Measurements from ENCODE around the gene GANAB. TPM values are rescaled to one million over a fixed set of nuclear protein-coding genes. Genes with fewer than 3 reads are reported as not detected.

GANAB gene
- total and polyA plus RNA-seq, 2 of the 13 experiments (the other 11 are each of a cell fraction or from before 2014, with no cell fraction given): 99.5 to 234 TPM

DNA sequence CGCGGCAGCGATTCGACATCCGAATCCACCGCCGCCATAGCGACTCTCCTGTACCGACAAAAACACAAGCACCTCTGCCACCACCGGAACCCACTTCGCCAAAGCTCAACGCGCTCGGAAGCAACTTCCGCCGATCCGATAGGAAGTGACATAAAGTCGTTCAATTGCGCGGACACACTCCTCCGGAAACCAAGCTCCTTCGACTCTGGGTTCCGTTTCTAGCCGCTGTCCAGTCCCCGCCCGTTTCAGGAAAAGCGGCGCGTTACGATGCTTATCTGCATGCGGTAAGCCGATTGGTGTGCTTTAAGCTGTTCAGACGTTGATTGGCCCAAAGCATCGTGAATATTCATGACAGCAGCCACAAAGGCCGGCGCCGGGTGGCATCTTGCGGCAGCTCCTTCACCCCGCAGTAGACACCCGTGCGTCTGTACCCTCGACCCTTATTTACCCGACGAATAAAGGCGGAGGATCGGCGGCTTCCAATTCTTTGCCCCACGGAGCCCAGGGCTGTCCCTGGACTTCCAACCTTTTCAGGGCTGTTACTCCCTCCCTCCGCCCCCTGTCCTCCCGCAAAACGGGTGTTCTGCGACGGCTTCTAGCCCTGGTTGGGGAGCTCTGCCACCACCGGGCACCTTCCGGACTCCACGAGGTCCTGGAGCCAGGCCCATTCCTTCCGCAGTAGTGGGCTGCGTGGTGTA lies 54.8 kb downstream of the GANAB start, which contains the start of gene TUT1 (continued):
- TF ChIP-seq, protein P1, sequence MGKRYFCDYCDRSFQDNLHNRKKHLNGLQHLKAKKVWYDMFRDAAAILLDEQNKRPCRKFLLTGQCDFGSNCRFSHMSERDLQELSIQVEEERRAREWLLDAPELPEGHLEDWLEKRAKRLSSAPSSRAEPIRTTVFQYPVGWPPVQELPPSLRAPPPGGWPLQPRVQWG (CRISPR knock-in tag; IDR thresholded peaks at IDR 0.05; ENCODE audit: borderline replicate concordance, low read depth): no peak
- TF ChIP-seq RORA (CRISPR knock-in tag; IDR thresholded peaks at IDR 0.05): no peak
- TF ChIP-seq SALL1 (CRISPR knock-in tag; IDR thresholded peaks at IDR 0.05): peak; percentile 89
- no peak for TF ChIP-seq PTBP1 (IDR thresholded peaks at IDR 0.05; ENCODE audit: low read depth, low read length, poor library complexity, severe bottlenecking)
- no peak for TF ChIP-seq RBM22 (optimal IDR thresholded peaks at IDR 0.05; ENCODE audit: low read length)
- TF ChIP-seq, protein P2, sequence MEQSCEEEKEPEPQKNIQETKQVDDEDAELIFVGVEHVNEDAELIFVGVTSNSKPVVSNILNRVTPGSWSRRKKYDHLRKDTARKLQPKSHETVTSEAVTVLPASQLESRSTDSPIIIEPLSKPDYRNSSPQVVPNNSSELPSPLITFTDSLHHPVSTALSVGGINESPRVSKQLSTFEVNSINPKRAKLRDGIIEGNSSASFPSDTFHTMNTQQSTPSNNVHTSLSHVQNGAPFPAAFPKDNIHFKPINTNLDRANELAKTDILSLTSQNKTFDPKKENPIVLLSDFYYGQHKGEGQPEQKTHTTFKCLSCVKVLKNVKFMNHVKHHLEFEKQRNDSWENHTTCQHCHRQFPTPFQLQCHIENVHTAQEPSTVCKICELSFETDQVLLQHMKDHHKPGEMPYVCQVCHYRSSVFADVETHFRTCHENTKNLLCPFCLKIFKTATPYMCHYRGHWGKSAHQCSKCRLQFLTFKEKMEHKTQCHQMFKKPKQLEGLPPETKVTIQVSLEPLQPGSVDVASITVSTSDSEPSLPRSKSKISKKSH (CRISPR knock-in tag; IDR thresholded peaks at IDR 0.05; ENCODE audit: borderline replicate concordance): no peak
- TF ChIP-seq ISL2 (CRISPR knock-in tag; IDR thresholded peaks at IDR 0.05): peak; percentile 67
- TF ChIP-seq ZFP36L2 (CRISPR knock-in tag; IDR thresholded peaks at IDR 0.05): no peak
- TF ChIP-seq, protein P3, sequence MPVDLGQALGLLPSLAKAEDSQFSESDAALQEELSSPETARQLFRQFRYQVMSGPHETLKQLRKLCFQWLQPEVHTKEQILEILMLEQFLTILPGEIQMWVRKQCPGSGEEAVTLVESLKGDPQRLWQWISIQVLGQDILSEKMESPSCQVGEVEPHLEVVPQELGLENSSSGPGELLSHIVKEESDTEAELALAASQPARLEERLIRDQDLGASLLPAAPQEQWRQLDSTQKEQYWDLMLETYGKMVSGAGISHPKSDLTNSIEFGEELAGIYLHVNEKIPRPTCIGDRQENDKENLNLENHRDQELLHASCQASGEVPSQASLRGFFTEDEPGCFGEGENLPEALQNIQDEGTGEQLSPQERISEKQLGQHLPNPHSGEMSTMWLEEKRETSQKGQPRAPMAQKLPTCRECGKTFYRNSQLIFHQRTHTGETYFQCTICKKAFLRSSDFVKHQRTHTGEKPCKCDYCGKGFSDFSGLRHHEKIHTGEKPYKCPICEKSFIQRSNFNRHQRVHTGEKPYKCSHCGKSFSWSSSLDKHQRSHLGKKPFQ (CRISPR knock-in tag; IDR thresholded peaks at IDR 0.05; ENCODE audit: insufficient replicate concordance): no peak
- no peak for TF ChIP-seq NCOA5 (CRISPR knock-in tag; IDR thresholded peaks at IDR 0.05)
- peak; percentile 82 for TF ChIP-seq GATAD2A (CRISPR knock-in tag; IDR thresholded peaks at IDR 0.05)
- TF ChIP-seq ZNF10 (CRISPR knock-in tag; IDR thresholded peaks at IDR 0.05; ENCODE audit: borderline replicate concordance, low read depth): no peak
- TF ChIP-seq, protein P4, sequence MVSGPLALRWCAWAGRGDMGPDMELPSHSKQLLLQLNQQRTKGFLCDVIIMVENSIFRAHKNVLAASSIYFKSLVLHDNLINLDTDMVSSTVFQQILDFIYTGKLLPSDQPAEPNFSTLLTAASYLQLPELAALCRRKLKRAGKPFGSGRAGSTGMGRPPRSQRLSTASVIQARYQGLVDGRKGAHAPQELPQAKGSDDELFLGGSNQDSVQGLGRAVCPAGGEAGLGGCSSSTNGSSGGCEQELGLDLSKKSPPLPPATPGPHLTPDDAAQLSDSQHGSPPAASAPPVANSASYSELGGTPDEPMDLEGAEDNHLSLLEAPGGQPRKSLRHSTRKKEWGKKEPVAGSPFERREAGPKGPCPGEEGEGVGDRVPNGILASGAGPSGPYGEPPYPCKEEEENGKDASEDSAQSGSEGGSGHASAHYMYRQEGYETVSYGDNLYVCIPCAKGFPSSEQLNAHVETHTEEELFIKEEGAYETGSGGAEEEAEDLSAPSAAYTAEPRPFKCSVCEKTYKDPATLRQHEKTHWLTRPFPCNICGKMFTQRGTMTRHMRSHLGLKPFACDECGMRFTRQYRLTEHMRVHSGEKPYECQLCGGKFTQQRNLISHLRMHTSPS (CRISPR knock-in tag; IDR thresholded peaks at IDR 0.05; ENCODE audit: low read depth): peak; percentile 81; the same call in 1 of the 2 replicates
- TF ChIP-seq ZNF329 (CRISPR knock-in tag; IDR thresholded peaks at IDR 0.05; ENCODE audit: low read depth): no peak
- TF ChIP-seq IRF2 (CRISPR knock-in tag; IDR thresholded peaks at IDR 0.05): peak; percentile 95
- TF ChIP-seq, protein P5, sequence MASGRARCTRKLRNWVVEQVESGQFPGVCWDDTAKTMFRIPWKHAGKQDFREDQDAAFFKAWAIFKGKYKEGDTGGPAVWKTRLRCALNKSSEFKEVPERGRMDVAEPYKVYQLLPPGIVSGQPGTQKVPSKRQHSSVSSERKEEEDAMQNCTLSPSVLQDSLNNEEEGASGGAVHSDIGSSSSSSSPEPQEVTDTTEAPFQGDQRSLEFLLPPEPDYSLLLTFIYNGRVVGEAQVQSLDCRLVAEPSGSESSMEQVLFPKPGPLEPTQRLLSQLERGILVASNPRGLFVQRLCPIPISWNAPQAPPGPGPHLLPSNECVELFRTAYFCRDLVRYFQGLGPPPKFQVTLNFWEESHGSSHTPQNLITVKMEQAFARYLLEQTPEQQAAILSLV (CRISPR knock-in tag; IDR thresholded peaks at IDR 0.05; ENCODE audit: borderline replicate concordance): peak; percentile 88
- TF ChIP-seq, protein P6, sequence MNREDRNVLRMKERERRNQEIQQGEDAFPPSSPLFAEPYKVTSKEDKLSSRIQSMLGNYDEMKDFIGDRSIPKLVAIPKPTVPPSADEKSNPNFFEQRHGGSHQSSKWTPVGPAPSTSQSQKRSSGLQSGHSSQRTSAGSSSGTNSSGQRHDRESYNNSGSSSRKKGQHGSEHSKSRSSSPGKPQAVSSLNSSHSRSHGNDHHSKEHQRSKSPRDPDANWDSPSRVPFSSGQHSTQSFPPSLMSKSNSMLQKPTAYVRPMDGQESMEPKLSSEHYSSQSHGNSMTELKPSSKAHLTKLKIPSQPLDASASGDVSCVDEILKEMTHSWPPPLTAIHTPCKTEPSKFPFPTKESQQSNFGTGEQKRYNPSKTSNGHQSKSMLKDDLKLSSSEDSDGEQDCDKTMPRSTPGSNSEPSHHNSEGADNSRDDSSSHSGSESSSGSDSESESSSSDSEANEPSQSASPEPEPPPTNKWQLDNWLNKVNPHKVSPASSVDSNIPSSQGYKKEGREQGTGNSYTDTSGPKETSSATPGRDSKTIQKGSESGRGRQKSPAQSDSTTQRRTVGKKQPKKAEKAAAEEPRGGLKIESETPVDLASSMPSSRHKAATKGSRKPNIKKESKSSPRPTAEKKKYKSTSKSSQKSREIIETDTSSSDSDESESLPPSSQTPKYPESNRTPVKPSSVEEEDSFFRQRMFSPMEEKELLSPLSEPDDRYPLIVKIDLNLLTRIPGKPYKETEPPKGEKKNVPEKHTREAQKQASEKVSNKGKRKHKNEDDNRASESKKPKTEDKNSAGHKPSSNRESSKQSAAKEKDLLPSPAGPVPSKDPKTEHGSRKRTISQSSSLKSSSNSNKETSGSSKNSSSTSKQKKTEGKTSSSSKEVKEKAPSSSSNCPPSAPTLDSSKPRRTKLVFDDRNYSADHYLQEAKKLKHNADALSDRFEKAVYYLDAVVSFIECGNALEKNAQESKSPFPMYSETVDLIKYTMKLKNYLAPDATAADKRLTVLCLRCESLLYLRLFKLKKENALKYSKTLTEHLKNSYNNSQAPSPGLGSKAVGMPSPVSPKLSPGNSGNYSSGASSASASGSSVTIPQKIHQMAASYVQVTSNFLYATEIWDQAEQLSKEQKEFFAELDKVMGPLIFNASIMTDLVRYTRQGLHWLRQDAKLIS (CRISPR knock-in tag; IDR thresholded peaks at IDR 0.05): no peak
- TF ChIP-seq ZNF644 (CRISPR knock-in tag; IDR thresholded peaks at IDR 0.05; ENCODE audit: low read depth): no peak
- TF ChIP-seq SRF (IDR thresholded peaks at IDR 0.05; ENCODE audit: low read depth, low read length): peak; percentile 71; the same call in 1 of the 2 replicates
- peak; percentile 89 for TF ChIP-seq HDAC2 (CRISPR knock-in tag; IDR thresholded peaks at IDR 0.05)
